HG02840 (cell line): ENCODE measurements around the gene THSD7A.

Experiments
- ATAC-seq: cut with Tn5 transposase; IDR thresholded peaks from one replicate; pipeline ENCODE4 v1.9.1; 2021; ENCODE audit warnings: mild to moderate bottlenecking, moderate library complexity, moderate number of reproducible peaks; ENCODE audit not compliant: unreplicated experiment, low FRiP score

The THSD7A gene

DNA sequence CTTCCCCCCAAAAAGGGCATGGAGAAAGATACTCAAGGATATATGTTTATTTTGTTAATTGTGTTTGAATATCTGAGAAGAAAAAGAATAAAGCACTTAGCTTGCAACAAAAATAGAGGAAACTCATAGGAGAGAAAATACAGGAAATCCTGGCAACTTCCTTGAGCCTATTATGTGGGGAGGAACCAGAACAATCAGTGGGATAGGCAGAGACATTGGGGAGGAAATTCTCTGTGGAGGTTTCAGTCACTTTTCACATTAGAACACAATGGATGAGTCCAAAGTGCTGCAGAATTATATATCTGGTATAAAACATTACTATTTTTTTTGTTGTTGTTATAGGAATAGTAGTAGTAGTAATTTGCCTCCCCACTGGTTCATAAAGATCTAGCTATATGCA is 240.1 kb downstream of the THSD7A start:
- ATAC-seq, result no peak

DNA sequence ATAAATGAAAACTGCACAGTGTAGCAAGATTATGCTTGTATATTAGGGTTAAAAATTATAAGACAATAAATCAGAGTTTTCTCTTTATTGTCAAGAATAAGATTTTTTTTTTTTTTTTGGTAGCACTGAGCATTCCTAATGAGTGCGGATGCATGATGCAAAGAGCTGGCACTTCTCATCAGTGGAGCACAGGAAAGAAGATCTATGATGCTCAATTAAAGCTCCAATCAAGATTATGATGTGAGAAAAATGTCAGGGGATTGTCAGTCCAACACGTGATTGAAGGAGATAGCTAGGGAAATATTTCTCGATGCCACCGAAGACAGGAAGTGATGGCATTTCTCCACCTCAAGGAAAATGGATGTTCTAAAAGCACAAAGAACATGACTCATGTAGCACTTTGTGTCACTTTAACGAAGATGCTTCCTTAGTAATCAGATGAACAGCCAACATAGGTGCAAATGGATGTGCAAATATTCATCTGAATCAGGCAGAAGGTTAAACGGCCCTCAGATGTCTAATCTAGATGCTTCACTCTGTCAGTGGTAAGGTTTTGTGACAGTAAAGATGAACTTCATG is 240.9 kb downstream of the THSD7A start:
- ATAC-seq, result no peak

DNA sequence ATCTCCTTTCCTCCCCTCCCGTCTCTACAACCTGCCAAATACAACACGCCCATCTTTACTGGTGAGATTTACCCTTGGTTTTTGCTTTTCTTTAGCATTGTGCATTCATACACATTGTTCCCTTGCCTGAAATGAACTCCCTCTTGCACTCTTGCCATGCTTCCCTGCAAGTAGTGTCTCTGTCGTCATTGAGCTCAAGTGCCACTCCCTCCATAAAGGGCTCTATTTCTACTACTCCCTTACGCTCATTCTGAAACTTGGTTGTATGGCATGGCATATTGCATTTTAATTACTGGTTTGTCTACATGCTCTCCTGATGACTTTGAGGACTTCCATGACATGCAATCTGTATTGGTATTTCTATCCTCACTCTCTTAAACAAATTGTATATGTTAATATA is 242.7 kb downstream of the THSD7A start:
- no peak for ATAC-seq

DNA sequence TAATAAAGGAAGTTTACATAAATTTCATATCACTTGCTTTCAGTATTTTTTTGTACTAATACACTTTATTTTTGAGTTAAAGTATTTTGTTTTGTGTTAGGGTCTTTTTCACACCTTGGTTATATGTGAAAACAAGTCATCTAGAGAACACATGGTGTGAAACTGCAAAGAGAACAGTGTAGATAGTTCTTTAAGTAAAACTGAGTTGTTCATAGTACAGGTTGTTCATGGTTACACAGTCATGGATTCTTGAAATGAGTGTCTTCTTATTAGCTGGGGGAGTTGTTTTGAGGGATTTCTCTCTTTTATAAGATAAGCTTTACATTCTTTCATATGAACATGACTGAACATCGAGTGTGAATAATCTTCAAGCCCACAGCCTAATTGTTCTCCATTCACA is 244.2 kb downstream of the THSD7A start:
- no peak for ATAC-seq

DNA sequence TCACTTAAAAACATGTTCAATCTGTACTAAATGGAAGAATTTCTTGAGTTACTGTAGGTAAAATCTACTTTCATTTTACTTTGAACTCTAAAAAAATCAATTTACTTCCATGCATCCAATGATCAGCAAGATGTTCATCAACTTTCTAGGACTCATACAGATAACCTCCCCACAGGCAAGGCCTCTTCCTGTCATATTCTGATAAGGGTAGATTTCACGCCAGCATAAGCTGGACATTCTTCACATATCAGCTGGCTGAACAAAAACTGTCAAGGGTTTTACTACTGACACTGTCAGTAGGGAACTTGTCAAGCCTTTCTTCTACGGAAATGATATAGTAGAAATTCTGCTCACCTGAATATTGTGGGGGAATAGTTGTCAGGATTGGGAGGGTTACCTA is 244.9 kb downstream of the THSD7A start:
- ATAC-seq, result no peak

DNA sequence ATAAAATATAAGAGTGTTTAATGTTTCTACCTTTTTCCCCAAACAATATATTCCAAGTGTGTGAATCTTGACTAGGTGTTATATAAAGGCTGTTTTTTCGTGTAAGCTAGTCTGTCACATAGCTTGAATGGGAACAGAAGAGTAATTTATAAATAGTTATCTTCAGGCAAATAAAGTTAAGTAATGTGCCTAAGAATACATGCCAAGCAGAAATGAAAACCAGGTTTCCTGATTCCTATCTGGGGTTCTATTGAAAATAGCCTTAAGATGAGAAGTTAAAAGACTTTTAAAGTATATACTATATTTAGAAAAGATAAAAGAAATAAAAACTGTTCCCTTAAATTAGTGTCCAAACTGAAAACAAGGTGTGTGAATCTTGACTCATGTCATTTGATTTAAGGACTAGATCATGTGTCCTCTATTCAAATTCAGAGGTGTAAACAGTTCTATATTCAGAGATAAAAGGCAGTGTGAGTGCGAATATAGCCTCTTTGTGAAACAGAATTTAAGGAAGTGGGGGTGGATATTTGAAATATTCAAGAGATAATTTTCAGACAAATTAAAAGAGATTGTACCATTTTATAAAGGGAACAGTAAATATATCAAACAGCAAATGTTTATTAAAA is 247.5 kb downstream of the THSD7A start:
- no peak for ATAC-seq

DNA sequence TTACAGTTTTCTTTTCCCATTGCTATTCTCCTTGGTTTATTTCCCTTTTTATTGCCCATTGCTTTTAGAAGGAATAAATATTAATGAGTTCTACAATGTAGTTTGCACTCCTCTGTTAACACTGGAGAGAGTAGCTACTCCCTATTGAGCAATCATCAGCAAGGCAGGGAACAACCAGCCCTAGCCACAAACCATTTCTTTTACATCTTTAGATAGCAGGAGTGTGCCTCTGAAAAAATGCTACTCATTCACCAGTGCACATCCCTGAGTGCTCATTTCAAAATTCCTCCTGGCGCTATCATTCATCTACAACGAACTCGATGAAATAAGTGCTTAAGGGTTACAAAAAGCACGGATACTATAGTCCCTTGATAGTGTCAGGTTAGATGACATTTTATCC is 252.9 kb downstream of the THSD7A start:
- ATAC-seq, result no peak

DNA sequence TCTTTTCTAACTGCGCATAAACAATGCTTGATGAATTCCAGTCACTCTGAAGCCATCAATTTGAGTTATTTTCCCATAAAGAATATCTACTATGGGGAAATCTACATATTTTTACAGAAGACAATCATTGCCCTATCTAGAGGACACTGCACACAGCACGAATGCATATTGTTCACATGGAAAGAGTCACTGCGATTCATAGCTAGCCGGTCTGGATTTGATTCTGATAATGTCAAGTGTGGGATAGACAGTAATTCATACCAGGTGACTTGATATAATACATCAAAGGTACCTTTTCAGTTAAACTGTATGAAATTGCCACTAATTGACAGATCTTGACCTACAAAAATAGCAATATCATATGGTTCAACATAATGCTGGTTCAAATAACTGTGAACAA is 255.7 kb downstream of the THSD7A start:
- no peak for ATAC-seq

DNA sequence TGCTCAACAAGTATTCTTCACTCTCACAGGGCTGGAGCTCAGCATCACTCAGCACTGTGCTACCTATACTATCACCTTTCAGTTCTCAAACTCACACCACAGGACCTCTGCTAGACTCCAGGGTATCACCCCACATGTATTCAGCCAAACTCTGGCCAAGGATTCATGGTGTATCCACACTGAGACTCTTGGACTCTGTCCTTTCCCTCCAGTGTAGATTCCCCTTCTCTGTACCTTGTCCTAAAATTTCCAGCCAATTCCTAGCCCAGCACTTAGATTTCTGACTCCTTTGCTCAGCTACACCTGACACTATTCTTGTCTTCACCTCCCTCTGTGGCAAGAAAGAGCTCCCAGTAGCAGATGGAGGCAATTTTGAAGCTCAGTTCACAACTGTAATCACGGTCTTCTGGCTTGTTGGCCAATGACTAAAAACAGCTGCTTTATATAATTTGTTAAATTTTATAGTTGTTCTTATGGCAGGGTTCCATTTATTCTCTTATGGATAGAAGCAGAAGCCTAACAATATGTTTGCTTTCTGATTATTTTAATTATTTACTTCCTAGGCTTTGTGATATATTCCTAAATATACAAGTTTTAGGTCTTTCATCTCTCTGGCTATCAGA is 258.8 kb downstream of the THSD7A start:
- ATAC-seq, result no peak

DNA sequence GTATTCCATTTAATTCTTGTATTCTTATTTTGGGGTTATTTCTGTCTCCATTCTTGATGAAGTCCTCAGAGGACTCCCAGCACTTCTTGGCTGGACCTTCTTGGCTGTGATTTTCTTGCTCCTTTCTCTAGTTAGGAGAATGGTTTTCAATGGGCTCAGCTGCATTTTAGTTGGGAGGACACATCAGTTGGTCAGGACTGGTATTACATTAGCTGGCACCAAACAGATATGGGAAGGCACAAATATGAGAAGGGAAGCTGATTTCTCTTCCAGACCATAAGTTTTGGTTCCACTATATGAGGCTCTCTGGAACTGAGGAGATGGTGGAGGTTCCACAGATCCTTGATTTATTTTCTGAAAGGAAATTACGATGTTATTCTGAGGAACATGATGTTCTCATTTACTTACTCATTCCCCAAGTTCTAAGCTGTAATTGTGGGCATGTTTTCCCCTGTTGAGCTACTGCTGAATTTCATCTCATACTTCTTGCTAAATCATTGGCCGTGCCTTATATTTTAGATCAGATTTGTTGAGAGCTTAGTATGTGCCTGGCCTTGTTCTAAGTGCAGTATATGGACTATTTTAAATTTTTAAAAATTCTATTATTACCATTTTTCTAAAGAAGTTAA is 261.0 kb downstream of the THSD7A start:
- no peak for ATAC-seq

DNA sequence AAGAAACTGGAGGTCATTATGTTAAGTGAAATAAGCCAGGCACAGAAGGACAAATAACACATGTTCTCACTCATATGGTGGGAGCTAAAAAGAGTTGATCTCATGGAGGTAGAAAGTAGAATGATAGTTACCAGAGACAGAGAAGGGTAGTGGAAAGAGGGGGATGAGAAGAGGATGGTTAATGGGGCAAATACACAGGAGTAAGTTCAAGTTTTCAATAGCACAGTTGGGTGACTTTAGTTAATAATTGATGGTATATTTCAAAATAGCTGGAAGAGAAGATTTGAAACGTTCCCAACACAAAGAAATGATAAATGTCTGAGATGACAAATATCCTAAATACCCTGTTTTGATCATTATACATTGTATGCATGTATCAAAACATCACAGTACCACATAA is 261.8 kb downstream of the THSD7A start:
- no peak for ATAC-seq

DNA sequence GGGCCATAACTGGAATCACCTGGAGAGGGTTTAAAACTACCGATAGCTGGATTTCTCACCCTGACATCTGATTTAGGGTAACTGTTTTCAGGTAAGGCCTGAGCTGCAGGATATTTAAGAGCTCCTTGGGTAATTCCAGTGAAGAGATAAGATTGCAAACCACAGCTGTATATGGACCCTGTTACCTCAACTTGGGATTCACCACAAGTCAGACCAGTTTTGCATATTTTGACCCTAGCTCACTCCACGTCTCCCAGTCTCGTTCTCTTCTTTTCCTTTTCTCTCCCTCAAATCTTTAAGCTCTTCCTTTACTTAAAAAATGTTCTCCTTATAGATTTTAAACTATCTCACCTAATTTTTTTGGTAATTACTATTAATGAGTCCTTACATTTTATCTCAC is 264.4 kb downstream of the THSD7A start:
- ATAC-seq, result no peak

DNA sequence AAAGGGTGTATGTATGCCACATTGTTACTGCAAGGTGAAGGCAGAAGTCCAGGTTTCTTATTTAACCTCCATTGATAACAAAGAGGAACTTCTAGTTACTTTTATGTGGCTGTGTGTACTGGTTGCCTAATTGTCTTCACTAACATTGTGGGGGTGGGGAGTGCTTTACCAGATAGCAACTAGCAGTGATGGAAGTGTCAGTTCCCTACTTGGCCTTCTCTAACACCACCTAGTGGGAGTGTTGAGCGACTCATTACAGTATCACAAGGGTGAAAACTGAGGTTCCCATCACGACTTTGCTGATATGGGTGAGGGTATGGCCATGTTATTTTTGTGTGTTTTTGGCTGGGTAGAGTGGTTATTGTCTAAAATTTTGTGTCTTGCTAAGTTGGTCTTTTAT is 274.4 kb downstream of the THSD7A start:
- peak; percentile 77 for ATAC-seq

DNA sequence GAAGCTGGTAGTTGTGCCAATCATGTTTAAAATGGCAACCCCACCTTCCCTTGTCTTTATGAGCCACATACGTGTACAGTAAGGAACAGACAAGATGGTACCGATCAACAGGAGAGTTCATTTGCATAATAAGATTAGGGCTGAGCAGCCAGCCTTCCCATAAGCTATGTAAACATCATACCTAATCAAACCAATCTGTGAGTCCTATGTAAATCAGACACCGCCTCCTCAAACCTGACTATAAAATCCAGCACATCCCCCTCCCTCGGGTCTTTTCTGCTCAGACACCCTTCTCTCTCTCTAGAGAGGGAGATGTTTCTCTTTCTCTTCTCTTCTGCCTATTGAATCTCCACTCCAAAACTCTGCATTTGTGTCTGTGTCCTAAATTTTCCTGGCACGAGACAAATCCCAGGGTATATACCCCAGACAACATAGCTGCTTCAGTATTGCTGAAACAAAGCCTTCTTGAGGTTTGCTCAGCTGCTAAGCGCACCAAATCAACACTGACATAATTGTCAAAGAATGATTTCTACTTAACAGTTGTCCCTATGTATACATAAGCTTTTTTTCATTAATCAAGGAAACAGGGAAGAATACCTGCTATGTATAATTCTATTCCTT is 279.2 kb downstream of the THSD7A start:
- ATAC-seq, result no peak

DNA sequence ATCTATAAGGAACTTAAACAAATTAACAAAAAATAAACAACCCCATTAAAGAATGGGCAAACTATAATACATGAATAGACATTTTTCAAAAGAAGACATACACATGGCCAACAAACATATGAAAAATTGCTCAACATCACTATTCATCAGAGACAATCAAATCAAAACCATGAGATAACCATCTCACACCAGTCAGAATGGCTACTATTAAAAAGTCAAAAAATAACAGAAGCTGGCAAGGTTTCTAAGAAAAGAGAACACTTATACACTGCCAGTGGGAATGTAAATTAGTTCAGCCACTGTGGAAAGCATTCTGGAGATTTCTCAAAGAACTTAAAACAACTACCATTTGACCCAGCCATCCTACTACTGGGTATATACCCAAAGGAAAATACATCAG is 280.5 kb downstream of the THSD7A start:
- no peak for ATAC-seq

DNA sequence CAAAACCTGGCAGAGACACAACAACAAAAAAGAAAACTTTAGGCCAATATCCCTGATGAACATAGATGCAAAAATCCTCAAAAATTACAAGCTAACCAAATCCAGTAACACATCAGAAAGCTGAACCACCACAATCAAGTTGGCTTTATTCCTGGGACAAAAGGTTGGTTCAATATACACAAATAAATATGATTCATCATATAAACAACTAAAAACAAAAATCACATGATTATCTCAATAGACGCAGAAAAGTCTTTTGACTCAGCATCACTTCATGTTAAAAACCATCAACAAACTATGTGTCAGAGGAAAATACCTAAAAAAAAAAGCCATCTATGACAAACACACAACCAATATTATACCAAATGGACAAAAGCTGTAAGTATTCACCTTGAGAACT is 283.5 kb downstream of the THSD7A start:
- ATAC-seq, result no peak

DNA sequence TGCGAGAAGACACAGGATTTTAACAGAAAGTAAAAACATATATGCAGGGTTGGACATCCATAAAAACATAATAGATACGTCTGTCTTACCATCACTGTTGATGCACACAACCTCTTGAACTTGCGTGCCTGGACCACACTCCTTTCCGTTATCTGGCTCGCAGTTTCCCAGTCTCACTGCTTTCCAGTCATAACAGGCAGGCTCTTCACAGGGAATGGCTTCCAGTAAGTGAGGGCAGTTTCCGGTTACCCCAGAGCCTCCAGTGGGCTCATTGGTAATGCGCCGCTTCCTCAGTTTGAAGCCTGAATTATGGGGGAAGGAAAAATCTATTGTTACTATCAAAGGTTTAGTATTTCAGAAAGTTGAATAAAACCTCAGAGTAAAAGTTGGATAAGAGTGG is 290.7 kb downstream of the THSD7A start:
- no peak for ATAC-seq

DNA sequence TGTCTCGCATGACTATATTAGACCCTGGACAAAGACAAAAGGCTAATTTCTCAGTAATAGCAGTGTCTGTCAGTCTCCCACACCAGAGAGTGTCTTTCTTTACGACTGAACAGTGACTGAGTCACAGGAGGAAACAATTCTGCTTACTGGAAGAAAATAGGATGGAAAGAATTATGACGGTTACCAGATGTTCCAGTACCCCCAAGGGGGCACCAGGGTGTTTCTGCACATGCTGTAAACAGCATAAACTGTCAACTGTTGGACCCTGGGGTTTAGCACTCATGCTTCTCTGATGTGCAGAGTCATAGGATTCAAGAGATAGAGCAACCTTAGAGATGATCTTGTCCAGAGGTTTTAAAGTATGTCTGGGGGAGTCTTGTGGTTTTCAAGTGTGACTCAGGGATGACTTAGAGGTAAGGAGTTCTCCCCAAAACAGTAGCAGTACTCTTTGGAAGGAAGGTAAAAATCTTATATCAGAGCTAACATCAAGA is 291.7 kb downstream of the THSD7A start:
- ATAC-seq, result no peak

DNA sequence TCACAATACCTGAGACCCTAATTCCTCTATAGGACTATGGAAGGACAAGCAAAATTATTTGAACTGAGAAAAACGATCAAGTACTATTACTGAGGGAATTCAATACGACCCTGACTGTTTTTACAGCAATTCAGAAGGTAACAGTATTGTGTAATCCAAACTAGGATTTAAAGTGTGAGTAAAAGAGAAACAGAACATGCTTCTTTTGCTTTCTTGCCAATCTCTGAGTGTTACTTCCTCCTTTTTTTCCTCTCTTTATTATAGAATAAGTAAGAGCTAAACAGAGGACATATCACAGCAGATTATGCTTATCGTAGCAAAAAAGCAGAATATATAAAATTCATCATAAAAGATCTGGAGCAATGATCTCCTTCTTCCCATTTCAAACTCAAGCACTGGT is 292.1 kb downstream of the THSD7A start:
- no peak for ATAC-seq

DNA sequence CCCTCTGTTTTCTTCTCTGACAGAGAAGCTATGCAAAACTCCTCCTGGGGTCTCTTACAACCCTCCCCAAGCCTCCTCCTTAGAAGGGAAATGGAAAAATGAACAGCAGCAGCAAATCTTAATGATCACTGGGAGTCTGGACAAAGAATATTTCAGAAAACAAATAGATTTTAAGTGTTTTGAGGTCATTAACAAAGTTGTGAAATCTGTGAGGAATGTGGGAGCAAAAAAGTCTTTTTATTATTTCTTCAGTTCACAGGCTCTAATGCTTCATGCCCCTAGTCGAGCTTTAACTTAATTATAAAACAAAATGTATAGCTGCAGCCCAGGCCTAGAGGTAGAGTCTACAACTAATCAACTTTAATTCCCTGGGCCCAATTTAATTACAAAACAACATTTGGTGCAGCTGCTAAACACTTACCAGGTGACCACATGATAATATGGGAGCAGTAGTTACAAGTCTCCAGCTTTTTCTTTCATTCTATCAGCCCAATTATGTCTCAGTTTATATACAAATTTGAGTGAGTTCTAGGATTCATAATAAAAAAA is 293.2 kb downstream of the THSD7A start:
- ATAC-seq, result no peak

DNA sequence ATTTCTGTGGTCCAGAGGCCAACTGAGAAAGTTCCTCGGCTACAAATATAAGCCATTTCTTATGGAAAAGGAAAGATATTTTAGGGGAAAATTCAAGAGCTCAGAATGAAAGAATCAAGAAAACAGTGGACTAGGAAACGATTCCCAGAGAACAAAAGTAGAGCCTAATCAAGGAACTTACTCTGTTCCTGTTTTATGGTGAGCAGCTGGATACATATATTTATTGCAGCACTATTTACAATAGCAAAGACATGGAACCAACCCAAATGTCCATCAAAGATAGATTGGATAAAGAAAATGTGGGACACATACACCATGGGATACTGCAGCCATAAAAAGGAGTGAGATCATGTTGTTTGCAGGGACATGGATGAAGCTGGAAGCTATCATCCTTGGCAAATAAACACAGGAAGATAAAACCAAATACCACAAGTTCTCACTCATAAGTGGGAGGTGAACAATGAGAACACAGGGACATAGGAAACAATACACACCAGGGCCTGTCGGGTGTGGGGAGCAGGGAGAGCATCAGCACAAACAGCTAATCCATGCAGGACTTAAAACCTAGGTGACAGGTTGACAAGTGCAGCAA is 298.7 kb downstream of the THSD7A start:
- ATAC-seq, result no peak
